Sigmoid colon (tissue), 3 donors: Measurements from ENCODE around the gene TVP23C.

Experiments used
- CTCF ChIP-seq, 4 experiments: fragments of 450-650 bp in 3 of 4; fragments of 200-600 bp in 1 of 4; IDR thresholded peaks; one replicate each; pipeline ENCODE4 v1.5.1; 2016 to 2019; ENCODE audit warnings: antibody characterized with exemption in 4 of 4, mild to moderate bottlenecking in 3 of 4, moderate library complexity in 2 of 4
- POLR2A ChIP-seq, 2 donors: fragments of 450-650 bp; IDR thresholded peaks; one replicate each; pipeline ENCODE4 v1.6.1; 2016; ENCODE audit warnings: antibody characterized with exemption in 2 of 2, mild to moderate bottlenecking in 2 of 2, moderate library complexity in 2 of 2

GRCh38 chr17:15454346-15454745 lies 108.9 kb downstream of the TVP23C start:
- no peak for TF ChIP-seq CTCF (IDR thresholded peaks at IDR 0.05)
- no peak for TF ChIP-seq POLR2A (IDR thresholded peaks at IDR 0.05)
